ENCODE measurements around the gene FOXK1.
"Not testable (repeated sequence)": the region's sequence is repeated elsewhere in the genome, so short reads cannot be mapped to it uniquely, and the experiment has no call there.

FOXK1 gene

GRCh38 chr7:4681886-4682620 is at the start of gene FOXK1:
Gene FOXK1 (plus strand): TSS chr7:4682295. CDS start chr7:4682309, 14 bp downstream.
- DNase-seq: no peak

DNA sequence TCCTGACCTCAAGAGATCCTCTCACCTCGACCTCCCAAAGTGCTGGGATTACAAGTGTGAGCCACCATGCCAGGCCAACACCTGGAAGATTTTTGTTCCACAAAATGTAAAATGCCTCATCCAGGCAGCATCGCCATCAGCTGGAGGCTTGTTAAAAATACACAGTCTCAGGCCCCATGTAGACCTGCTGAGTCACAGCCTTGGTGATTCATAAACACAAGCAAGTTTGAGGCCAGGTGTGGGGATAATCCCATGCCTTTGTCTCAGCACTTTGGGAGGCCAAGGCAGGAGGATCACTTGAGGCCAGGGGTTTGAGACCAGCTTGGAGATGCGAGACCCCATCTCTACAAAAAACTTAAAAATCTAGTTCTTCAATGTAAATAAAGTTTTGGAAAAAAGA is 49.1 kb upstream of the FOXK1 start:
- DNase-seq: no peak

DNA sequence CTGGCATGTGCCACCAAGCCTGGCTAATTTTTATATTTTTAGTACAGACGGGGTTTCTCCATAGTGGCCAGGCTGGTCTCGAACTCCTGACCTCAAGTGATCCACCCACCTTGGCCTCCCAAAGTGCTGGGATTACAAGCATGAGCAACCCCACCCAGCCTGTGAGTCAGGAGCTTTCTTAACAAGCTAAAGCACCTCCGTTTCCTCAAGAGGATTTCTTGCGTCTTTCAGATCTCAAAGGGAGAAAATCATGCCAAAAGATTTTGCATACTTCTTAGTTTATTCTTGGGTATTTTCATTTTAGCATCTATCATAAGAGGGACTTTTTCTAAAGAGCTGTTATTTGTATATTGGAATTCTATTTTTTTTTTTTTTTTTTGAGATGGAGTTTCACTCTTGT is 47.9 kb upstream of the FOXK1 start:
- DNase-seq: no peak

DNA sequence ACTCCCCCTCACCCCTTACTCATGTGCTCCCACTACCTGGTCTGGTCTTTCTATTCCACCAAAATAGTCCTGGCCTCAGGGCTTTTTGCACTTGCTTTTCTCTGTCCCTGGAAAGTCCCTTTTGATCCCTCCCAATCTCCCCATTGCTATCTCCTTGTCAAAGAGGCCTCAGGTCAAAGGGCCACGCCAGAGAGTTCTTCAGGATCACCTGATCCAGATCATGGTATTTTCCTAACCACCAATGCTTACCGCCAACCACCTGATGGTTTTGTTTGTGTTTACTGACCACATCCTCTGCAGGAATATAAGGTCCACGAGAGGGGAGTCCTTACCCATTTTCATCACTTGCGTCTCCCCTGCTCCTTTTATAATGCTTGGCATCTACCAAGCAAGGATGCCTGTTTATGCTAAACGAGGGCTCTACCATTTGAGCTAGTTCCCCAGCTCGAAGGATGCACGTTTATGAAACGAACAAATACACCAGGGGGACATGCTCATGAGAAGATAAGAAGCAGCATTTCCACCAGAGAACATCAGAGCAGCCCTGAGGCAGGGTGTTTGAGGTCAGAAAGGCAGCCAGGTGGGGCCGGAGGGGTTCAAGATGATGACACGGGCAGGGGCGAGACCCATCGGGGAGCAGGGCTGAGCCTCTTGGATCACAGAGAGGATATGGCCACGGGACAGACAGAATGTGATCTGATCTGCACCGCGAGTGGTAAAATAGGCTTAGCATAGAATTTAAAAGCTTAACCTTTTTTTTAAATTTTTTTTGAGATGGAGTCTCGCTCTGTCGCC is 43.1 kb upstream of the FOXK1 start:
- no peak for DNase-seq

DNA sequence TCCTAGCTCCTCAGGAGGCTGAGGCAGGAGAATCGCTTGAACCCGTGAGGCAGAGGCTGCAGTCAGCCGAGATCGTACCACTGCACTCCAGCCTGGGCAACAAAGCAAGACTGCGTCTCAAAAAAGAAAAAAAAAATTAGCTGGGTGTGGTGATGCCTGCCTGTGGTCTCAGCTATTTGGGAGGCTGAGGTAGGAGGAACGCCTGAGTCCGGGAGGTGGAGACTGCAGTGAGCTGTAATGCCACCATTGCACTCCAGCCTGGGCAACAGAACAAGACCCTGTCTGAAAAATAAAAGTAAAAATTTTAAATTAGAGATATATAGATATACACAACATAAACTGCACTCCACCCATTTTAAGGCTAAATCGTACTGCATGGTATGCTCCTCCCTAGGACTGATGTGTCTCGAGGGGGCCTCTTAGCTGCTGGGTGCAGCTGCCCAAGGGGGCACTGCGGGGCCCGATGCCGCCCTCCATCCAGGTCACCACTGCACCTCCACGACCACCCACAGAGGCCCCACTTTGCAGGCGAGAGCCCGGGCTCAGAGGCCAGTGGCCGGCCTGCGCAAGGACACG is 40.9 kb upstream of the FOXK1 start:
- no peak for DNase-seq

GRCh38 chr7:4641667-4642467 is 40.2 kb upstream of the FOXK1 start:
- peak; percentile 84 for DNase-seq

DNA sequence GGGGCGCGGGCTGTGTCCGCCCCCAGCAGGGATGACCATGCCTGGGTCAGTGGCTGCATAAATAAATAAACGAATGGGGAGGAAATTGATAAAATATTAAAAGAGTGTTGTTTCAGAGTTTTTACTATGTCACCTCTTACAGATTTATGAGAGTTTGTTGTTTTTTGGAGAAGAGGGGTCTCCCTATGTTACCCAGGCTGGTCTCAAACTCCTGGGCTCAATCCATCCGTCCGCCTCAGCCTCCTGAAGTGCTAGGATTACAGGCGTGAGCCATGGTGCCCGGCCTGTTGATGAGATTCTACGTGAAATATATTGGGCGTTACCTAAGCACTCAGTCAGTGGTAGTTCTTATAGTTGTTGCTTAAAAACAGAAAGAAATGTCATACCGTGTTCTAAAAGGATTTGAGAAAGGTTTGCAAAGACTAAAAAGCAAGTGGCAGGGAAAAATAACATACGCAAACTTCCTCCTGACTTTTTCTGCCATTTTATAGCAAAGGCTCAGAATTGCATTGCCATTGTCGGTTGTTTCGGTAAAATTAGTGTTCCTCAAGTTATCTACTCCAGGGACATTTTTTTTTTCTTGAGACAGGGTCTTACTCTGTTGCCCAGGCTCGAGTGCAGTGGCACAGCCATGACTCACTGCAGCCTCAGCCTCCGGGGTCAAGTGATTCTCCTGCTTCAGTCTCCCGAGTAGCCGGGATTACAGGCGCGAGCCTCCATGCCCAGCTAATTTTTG is 39.5 kb upstream of the FOXK1 start:
- no peak for DNase-seq

DNA sequence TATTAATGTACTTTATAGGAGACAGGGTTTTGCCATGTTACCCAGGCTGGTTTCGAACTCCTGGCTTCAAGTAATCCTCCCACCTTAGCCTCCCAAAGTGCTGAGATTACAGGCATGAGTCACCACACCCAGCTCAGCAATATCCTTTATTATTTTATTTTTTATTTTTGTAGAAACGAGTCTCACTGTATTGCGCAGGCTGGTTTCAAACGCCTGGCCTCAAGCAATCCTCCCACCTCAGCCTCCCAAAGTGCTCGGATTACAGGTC is 39.0 kb upstream of the FOXK1 start:
- not testable (repeated sequence) for DNase-seq

DNA sequence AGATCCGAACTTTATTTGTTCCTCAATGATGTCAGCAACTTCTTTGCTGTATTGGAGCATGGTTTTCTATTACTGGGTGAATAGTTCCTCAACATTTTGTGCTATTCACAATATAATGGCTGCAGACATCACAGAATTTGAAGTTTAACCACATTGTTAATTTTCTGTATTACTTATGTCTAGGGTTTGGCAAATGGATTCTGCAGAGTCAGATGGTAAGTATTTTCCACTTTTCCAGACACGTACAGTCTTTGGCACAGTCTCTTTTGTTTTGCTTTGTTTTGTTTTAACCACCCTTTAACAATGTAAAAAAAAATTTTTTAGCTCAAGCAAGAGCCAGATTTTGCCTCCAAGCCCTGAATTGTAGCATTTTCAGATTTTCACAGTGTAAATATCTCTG is 36.8 kb upstream of the FOXK1 start:
- no peak for DNase-seq

GRCh38 chr7:4648111-4648510 is 34.0 kb upstream of the FOXK1 start:
- DNase-seq: no peak

DNA sequence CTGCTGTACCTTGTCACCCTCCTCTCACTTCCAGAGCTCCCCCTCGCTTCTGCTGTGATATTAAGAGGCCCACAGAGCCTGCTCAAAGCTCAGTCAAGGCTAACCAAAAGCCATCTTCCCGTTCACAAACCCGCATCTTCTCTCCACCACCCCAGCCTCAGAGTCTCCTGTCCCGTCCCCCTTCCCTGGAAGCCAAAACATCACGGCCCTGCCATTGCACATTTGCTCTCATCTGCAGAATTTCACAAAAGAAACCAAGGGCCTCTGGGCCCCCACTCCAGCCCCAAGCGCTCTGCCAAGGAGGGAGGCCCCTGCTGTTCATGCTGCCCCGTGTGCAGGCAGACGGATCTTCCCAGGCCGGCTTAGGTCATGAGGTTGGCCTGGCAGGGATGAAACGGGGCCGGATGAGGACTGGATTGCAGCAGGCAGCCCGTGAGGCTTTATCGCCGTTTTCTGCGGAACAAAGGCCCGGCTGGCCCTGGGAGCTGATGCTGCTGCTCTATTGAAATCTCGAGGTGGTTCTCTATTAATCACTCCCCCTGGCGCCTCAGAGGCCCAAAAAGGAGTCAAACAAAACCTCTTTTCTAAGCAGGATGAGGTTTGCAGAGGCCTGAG is 31.6 kb upstream of the FOXK1 start:
- DNase-seq: no peak

DNA sequence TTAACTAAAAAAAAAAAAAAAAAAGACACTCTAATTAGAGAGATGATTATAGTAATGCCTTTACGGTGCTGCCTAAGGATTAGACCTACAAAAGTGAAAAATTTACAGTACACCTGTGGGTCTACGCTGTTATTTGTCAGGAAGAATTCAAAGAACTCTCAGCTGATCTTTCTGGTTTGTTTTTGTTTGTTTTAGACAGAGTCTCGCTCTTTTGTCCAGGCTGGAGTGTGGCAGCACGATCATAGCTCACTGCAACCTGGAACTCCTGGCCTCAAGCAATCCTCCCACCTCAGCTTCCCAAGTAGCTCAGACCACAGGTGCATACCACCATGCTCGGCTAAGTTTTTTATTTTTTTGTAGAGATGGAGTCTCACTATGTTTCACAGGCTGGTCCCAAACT is 28.3 kb upstream of the FOXK1 start:
- no peak for DNase-seq

- no peak for DNase-seq
Observed at GRCh38 chr7:4655311-4655710, 26.8 kb upstream of the FOXK1 start.

DNA sequence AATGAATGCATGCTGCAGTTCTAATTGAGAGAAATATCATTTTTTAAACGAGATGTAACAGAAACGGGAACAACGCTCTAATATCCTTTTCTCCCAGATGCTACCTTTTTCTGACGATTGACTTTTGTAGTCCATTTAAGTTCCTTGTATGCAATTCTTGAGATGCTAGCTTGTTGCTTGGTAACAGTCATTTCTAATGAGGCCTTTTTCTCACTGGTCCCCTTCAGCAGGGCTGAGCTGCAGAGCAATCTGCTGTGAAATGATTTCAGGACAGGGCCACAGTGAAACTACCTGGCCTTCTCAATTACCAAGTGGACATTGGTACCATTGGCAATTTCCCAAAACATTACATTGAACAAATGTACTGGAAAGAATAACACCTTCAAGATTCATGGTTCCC is 26.2 kb upstream of the FOXK1 start:
- no peak for DNase-seq

- no peak for DNase-seq
Observed at GRCh38 chr7:4657640-4658417, 24.3 kb upstream of the FOXK1 start.

GRCh38 chr7:4659551-4660286 is 22.4 kb upstream of the FOXK1 start:
- no peak for DNase-seq

GRCh38 chr7:4661871-4662270 is 20.2 kb upstream of the FOXK1 start:
- DNase-seq: no peak

DNA sequence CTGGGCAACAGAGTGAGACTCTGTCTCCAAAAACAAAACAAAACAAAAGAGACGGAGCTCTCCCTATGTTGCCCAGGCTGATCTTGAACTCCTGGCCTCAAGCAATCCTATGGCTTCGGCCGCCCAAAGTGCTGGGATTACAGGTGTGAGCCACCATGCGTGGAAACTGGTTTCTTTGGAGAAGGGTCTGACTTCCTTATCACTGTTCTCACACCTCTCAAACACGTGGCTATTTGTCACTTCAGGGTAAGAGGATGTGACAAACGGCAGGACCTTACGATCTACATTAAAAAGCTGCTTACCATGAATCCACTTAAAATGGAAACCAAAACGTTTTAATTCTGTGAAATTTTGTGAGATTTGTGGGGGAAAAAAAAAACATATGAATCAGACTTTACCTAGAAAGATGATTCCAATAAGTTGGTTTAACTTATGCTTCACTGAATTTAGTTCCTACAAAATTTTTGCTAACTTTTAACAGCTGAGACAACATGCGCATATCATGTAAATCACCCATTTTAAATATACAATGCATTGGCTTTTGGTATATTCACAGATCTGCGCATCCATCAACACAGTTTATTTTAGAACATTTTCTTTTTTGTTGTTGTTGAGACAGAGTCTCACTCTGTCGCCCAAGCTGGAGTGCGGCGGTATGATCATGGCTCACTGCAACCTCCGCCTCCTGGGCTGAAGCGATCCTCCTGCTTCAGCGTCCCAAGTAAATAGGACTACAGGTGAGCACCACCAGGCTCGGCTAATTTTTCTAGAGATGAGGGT is 18.7 kb upstream of the FOXK1 start:
- no peak for DNase-seq

- no peak for DNase-seq
Observed at GRCh38 chr7:4665661-4666060, 16.4 kb upstream of the FOXK1 start.
